ENCODE data around the gene FOXQ1.

GRCh38 chr6:1287103-1287591 is 24.8 kb upstream of the FOXQ1 start:
- TF ChIP-seq MAX (IDR thresholded peaks at IDR 0.05; ENCODE audit: low read depth, low read length) (no peak), JUND (IDR thresholded peaks at IDR 0.05; ENCODE audit: low read depth, low read length) (no peak), EZH2 (IDR thresholded peaks at IDR 0.05; ENCODE audit: borderline replicate concordance, control insufficient read depth, low read depth, low read length) (no peak), CEBPB (IDR thresholded peaks at IDR 0.05; ENCODE audit: borderline replicate concordance in 1 of 2, low read depth in 2 of 2, low read length in 2 of 2) (no peak), IKZF2 (IDR thresholded peaks at IDR 0.05) (no peak), POLR2AphosphoS5 (IDR thresholded peaks at IDR 0.05; ENCODE audit: low read length) (no peak), EP300 (IDR thresholded peaks at IDR 0.05; ENCODE audit: borderline replicate concordance in 1 of 2, control insufficient read depth in 1 of 2, low read depth in 2 of 2, low read length in 2 of 2) (no peak), ZSCAN29 (IDR thresholded peaks at IDR 0.05) (no peak), CTCF (IDR thresholded peaks at IDR 0.05 in 2 of 3, conservative IDR thresholded peaks at IDR 0.05 in 1 of 3; ENCODE audit: control insufficient read depth in 2 of 3, extremely low read depth in 1 of 3, insufficient read depth in 1 of 3, low read depth in 3 of 3, low read length in 3 of 3) (no peak), KDM1A (IDR thresholded peaks at IDR 0.05; ENCODE audit: borderline replicate concordance) (no peak)
